PC-9 (cell line): ENCODE measurements around the gene GMEB1. TPM values are rescaled to one million over a fixed set of nuclear protein-coding genes. Genes with fewer than 3 reads are reported as not detected.

Experiments
- BruUV-seq: library from RNA; stranded (reverse); fragments of 400-500 nt; replicated peaks from 2 replicates; lab custom pipeline; 2021; lab: Mats Ljungman, UMichigan
- CTCF ChIA-PET: fragments of 300-600 bp; sonication (Branson Sonifier 250); formaldehyde crosslinking; loops from one replicate; lab custom pipeline; 2022; ENCODE audit warnings: antibody characterized with exemption; lab: Charles Lee
- POLR2A ChIA-PET: fragments of 300-600 bp; sonication (Branson Sonifier 250); formaldehyde crosslinking; loops from one replicate; lab custom pipeline; 2022; ENCODE audit warnings: antibody characterized with exemption; ENCODE audit not compliant: unreplicated experiment; lab: Charles Lee
- DNase-seq, 2 experiments: peaks; one replicate each; pipeline versions ENCODE4 v3.0.0 to v3.0.0-alpha.2; 2015 to 2022; ENCODE audit warnings: mixed read lengths in 1 of 2
- H2AFZ ChIP-seq: fragments of 200-600 bp; sonication (generic); 2 replicates; pipeline ENCODE4 v1.8.1; 2017; ENCODE audit warnings: antibody characterized with exemption
- H3F3A ChIP-seq: fragments of 200-600 bp; sonication (generic); 2 replicates; pipeline ENCODE4 v1.8.1; 2017; ENCODE audit warnings: antibody characterized with exemption, mild to moderate bottlenecking, low read depth; ENCODE audit not compliant: insufficient read depth
- H3K27ac ChIP-seq: fragments of 200-600 bp; sonication (generic); 2 replicates; pipeline ENCODE4 v1.6.1; 2016; ENCODE audit warnings: mixed run types
- H3K27me3 ChIP-seq: fragments of 200-600 bp; sonication (generic); 2 replicates; pipeline ENCODE4 v1.6.1; 2016; ENCODE audit warnings: low read depth, mixed run types; ENCODE audit not compliant: insufficient read depth
- H3K36me3 ChIP-seq: fragments of 200-600 bp; sonication (generic); 2 replicates; pipeline ENCODE4 v1.6.1; 2016; ENCODE audit warnings: low read depth, mixed run types
- H3K4me1 ChIP-seq: fragments of 200-600 bp; sonication (generic); replicated peaks from 2 replicates; pipeline ENCODE4 v1.6.1; 2016; ENCODE audit warnings: mixed run types; ENCODE audit not compliant: insufficient read depth
- H3K4me2 ChIP-seq: fragments of 200-600 bp; sonication (generic); 2 replicates; pipeline ENCODE4 v1.6.1; 2017; ENCODE audit warnings: mixed run types
- H3K4me3 ChIP-seq: fragments of 200-600 bp; sonication (generic); 2 replicates; pipeline ENCODE4 v1.6.1; 2016; ENCODE audit warnings: mixed run types
- H3K79me2 ChIP-seq: fragments of 200-600 bp; sonication (generic); 2 replicates; pipeline ENCODE4 v1.6.1; 2017; ENCODE audit warnings: low read depth, mixed run types
- H3K9me2 ChIP-seq: fragments of 200-600 bp; sonication (generic); 2 replicates; pipeline ENCODE4 v1.8.1; 2017; ENCODE audit warnings: mild to moderate bottlenecking; ENCODE audit not compliant: insufficient read depth
- H3K9me3 ChIP-seq: fragments of 200-600 bp; sonication (generic); 2 replicates; pipeline ENCODE4 v1.8.1; 2016; ENCODE audit warnings: low read depth; ENCODE audit not compliant: insufficient read depth
- H4K20me1 ChIP-seq: fragments of 200-600 bp; sonication (generic); 2 replicates; pipeline ENCODE4 v1.8.1; 2017; ENCODE audit not compliant: insufficient read depth
- EZH2 ChIP-seq: fragments of 200-600 bp; sonication (generic); IDR thresholded peaks from 2 replicates; pipeline ENCODE4 v1.8.0; 2017; ENCODE audit warnings: antibody characterized with exemption, low read depth
- intact Hi-C: fragments of 100-400 bp; cut with micrococcal nuclease; formaldehyde crosslinking; loops from one replicate; pipeline ENCODE4 v1.10.0; 2022; ENCODE audit not compliant: unreplicated experiment
- total RNA-seq: library from RNA; stranded (reverse); gene quantifications from 2 replicates; pipeline ENCODE4 v1.2.3, GENCODE V29; 2021
- TF ChIP-seq, protein P1 (sequence below): fragments of 200-600 bp; sonication (generic); conservative IDR thresholded peaks from 2 replicates; pipeline ENCODE4 v1.6.1; 2017; ENCODE audit warnings: mixed run types, antibody characterized with exemption, mild to moderate bottlenecking, moderate library complexity

The GMEB1 gene
- total RNA-seq, 1 experiment from 2014 or later, result 9.7 TPM

- POLR2A ChIA-PET, result interaction anchor here (0.5 to 1.9 kb wide), 7 partner anchors 18 to 298 kb away, joined by 3 to 45 read pairs (median 19); partner anchors contain the start of genes RNU11 and TAF12
- peak overlapping the region; percentile 74 for H3K27ac ChIP-seq
- no peaks in the 10 kb centered on the region for H3K27me3 ChIP-seq
- TF ChIP-seq EZH2, result no peak
- TF ChIP-seq, protein P1, sequence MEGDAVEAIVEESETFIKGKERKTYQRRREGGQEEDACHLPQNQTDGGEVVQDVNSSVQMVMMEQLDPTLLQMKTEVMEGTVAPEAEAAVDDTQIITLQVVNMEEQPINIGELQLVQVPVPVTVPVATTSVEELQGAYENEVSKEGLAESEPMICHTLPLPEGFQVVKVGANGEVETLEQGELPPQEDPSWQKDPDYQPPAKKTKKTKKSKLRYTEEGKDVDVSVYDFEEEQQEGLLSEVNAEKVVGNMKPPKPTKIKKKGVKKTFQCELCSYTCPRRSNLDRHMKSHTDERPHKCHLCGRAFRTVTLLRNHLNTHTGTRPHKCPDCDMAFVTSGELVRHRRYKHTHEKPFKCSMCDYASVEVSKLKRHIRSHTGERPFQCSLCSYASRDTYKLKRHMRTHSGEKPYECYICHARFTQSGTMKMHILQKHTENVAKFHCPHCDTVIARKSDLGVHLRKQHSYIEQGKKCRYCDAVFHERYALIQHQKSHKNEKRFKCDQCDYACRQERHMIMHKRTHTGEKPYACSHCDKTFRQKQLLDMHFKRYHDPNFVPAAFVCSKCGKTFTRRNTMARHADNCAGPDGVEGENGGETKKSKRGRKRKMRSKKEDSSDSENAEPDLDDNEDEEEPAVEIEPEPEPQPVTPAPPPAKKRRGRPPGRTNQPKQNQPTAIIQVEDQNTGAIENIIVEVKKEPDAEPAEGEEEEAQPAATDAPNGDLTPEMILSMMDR, result no peak
- DNase-seq, result no peak
- H3F3A ChIP-seq, result peaks cover 14% of the 10 kb centered on the region; the same call in 1 of the 2 replicates
- H3K9me3 ChIP-seq, result no peaks in the 10 kb centered on the region
- peaks cover 42% of the 10 kb centered on the region for H3K79me2 ChIP-seq
- CTCF ChIA-PET, result interaction anchor here (0.6 to 1.3 kb wide), 9 partner anchors 11 to 141 kb away, joined by 3 to 23 read pairs (median 5); partner anchors contain the start of genes GMEB1 and RNU11
- peaks cover 25% of the 10 kb centered on the region for H3K4me1 ChIP-seq
- H2AFZ ChIP-seq, result peak overlapping the region; percentile 90
- TSS peak; percentile 86 for BruUV-seq
- H3K9me2 ChIP-seq, result no peaks in the 10 kb centered on the region
- intact Hi-C loops, result loop anchor here (1.0 kb wide), 2 partner anchors 87 to 93 kb away; partner anchors contain the start of gene TAF12
- peak overlapping the region; percentile 82 for H3K4me3 ChIP-seq
- peaks cover 13% of the 10 kb centered on the region for H3K36me3 ChIP-seq
- peak overlapping the region; percentile 80 for H3K4me2 ChIP-seq
- peaks cover 26% of the 10 kb centered on the region for H4K20me1 ChIP-seq
Observed at GRCh38 chr1:28735961-28736449, 67.4 kb downstream of the GMEB1 start.

- peak within 1 kb of the TSS; percentile 82 for H3K4me3 ChIP-seq
- H3K9me2 ChIP-seq, result no peaks in the 10 kb centered on the region
- TF ChIP-seq, protein P1, result peak; percentile 82
- no peak for TF ChIP-seq EZH2
- no peaks in the 10 kb centered on the region for H3K27me3 ChIP-seq
- H3K4me2 ChIP-seq, result peak within 1 kb of the TSS; percentile 80
- H3K9me3 ChIP-seq, result no peaks in the 10 kb centered on the region
- peaks cover 48% of the 10 kb centered on the region for H3K79me2 ChIP-seq
- peaks cover 14% of the 10 kb centered on the region; the same call in 1 of the 2 replicates for H3F3A ChIP-seq
- ChIA-PET CTCF (interaction anchor here (0.5 to 1.3 kb wide), 23 partner anchors 10 to 543 kb away, joined by 3 to 26 read pairs (median 5); partner anchors contain the start of genes GMEB1, RNU11, SRSF4 and TAF12), POLR2A (interaction anchor here (0.5 to 1.9 kb wide), 17 partner anchors 14 to 698 kb away, joined by 3 to 45 read pairs (median 14); partner anchors contain the start of genes RNU11 and TAF12)
- BruUV-seq, result no TSS peak
- peaks cover 19% of the 10 kb centered on the region for H3K36me3 ChIP-seq
- H4K20me1 ChIP-seq, result peaks cover 31% of the 10 kb centered on the region
- intact Hi-C loops, result loop anchor here (1.0 kb wide), 2 partner anchors 87 to 93 kb away; partner anchors contain the start of gene TAF12
- peak; percentile 73 to 95 for DNase-seq
- H3K4me1 ChIP-seq, result peaks cover 25% of the 10 kb centered on the region
- peak within 1 kb of the TSS; percentile 74 for H3K27ac ChIP-seq
- H2AFZ ChIP-seq, result peak within 1 kb of the TSS; percentile 90
Observed at GRCh38 chr1:28736450-28737306, 68.1 kb downstream of the GMEB1 start, which contains the start of gene YTHDF2. TSS of gene YTHDF2 (plus strand) at chr1:28736940. CDS start at chr1:28737121, 181 bp downstream.
